WTC11 (cell line): Measurements from ENCODE around the gene GZMA. TPM values are rescaled to one million over a fixed set of nuclear protein-coding genes. Genes with fewer than 3 reads are reported as not detected.
"Not testable (repeated sequence)": the region's sequence is repeated elsewhere in the genome, so short reads cannot be mapped to it uniquely, and the experiment has no call there.

Source experiments
- ATAC-seq: fragments of 200-7000 bp; cut with Tn5 transposase; 2 replicates; pipeline ENCODE4 v1.10.0; 2021; ENCODE audit warnings: mild to moderate bottlenecking, moderate library complexity
- CTCF ChIA-PET: fragments of 300-600 bp; sonication (Branson Sonifier 250); formaldehyde crosslinking; loops from one replicate; lab custom pipeline; 2021; ENCODE audit warnings: antibody characterized with exemption; lab: Charles Lee
- POLR2A ChIA-PET: fragments of 350-600 bp; sonication (Branson Sonifier 250); formaldehyde crosslinking; loops from one replicate; lab custom pipeline; 2021; ENCODE audit warnings: antibody characterized with exemption; lab: Charles Lee
- DNase-seq: peaks from one replicate; pipeline ENCODE4 v3.0.0; 2021; ENCODE audit warnings: low spot score
- H3K27ac Mint-ChIP-seq: 2 replicates; pipeline ENCODE4 v1.8.0; 2021; ENCODE audit warnings: mixed read lengths
- H3K27me3 Mint-ChIP-seq: 2 replicates; pipeline ENCODE4 v1.8.0; 2021; ENCODE audit warnings: low read depth, mild to moderate bottlenecking, moderate library complexity, mixed read lengths
- H3K36me3 Mint-ChIP-seq: 2 replicates; pipeline ENCODE4 v1.8.0; 2021; ENCODE audit warnings: mixed read lengths
- H3K4me1 Mint-ChIP-seq: 2 replicates; pipeline ENCODE4 v1.8.0; 2022; ENCODE audit warnings: mixed read lengths
- H3K4me3 Mint-ChIP-seq: 2 replicates; pipeline ENCODE4 v1.8.0; 2021; ENCODE audit warnings: mild to moderate bottlenecking, moderate library complexity, mixed read lengths
- H3K9me3 Mint-ChIP-seq: 2 replicates; pipeline ENCODE4 v1.8.0; 2021; ENCODE audit warnings: mixed read lengths
- ARID4B ChIP-seq: sonication (generic); formaldehyde crosslinking; IDR thresholded peaks from 2 replicates; pipeline ENCODE4 v1.8.0; 2023; ENCODE audit warnings: missing genetic modification reagents, mild to moderate bottlenecking, borderline replicate concordance
- ATF3 ChIP-seq: sonication (generic); formaldehyde crosslinking; conservative IDR thresholded peaks from 2 replicates; pipeline ENCODE4 v1.8.1; 2022; ENCODE audit warnings: mild to moderate bottlenecking, missing genetic modification reagents
- FOXJ3 ChIP-seq: sonication (generic); formaldehyde crosslinking; IDR thresholded peaks from 2 replicates; pipeline ENCODE4 v1.9.0; 2021; ENCODE audit warnings: missing genetic modification reagents, mild to moderate bottlenecking, borderline replicate concordance
- FOXP4 ChIP-seq: sonication (generic); formaldehyde crosslinking; IDR thresholded peaks from 2 replicates; pipeline ENCODE4 v1.8.0; 2022; ENCODE audit warnings: mild to moderate bottlenecking, missing genetic modification reagents
- NFE2L1 ChIP-seq: sonication (generic); formaldehyde crosslinking; IDR thresholded peaks from 2 replicates; pipeline ENCODE4 v1.8.1; 2023; ENCODE audit warnings: missing genetic modification reagents
- NFYB ChIP-seq: sonication (generic); formaldehyde crosslinking; conservative IDR thresholded peaks from 2 replicates; pipeline ENCODE4 v1.8.0; 2022; ENCODE audit warnings: low read depth, missing genetic modification reagents
- OVOL2 ChIP-seq: fragments of 250-450 bp; sonication (Bioruptor Pico); IDR thresholded peaks from 2 replicates; pipeline ENCODE4 v1.9.0; 2021; ENCODE audit warnings: mild to moderate bottlenecking, borderline replicate concordance
- PREB ChIP-seq: sonication (generic); formaldehyde crosslinking; IDR thresholded peaks from 2 replicates; pipeline ENCODE4 v1.8.1; 2022; ENCODE audit warnings: mild to moderate bottlenecking, missing genetic modification reagents, moderate library complexity, borderline replicate concordance
- RELA ChIP-seq: sonication (generic); formaldehyde crosslinking; IDR thresholded peaks from 2 replicates; pipeline ENCODE4 v1.8.1; 2022; ENCODE audit warnings: missing genetic modification reagents, mild to moderate bottlenecking, borderline replicate concordance
- STAT6 ChIP-seq: sonication (generic); formaldehyde crosslinking; conservative IDR thresholded peaks from 2 replicates; pipeline ENCODE4 v1.8.1; 2023; ENCODE audit warnings: mild to moderate bottlenecking, low read depth, missing genetic modification reagents, moderate library complexity
- USF1 ChIP-seq: sonication (generic); formaldehyde crosslinking; IDR thresholded peaks from 2 replicates; pipeline ENCODE4 v1.8.0; 2022; ENCODE audit warnings: mild to moderate bottlenecking, missing genetic modification reagents
- USF2 ChIP-seq: sonication (generic); formaldehyde crosslinking; IDR thresholded peaks from 2 replicates; pipeline ENCODE4 v1.8.1; 2023; ENCODE audit warnings: mild to moderate bottlenecking, missing genetic modification reagents, moderate library complexity
- ZBTB43 ChIP-seq: sonication (generic); formaldehyde crosslinking; IDR thresholded peaks from 2 replicates; pipeline ENCODE4 v1.8.1; 2023; ENCODE audit warnings: mild to moderate bottlenecking, missing genetic modification reagents
- ZNF219 ChIP-seq: sonication (generic); formaldehyde crosslinking; IDR thresholded peaks from 2 replicates; pipeline ENCODE4 v1.8.0; 2023; ENCODE audit warnings: missing genetic modification reagents, mild to moderate bottlenecking, borderline replicate concordance
- total RNA-seq: library from RNA; stranded (reverse); gene quantifications from 3 replicates; pipeline ENCODE4 v1.2.3, GENCODE V29; 2021

The GZMA gene
- total RNA-seq, 1 experiment from 2014 or later, result not detected

GRCh38 chr5:55096861-55097260, 5.6 kb upstream of the GZMA start:
- H3K4me3 Mint-ChIP-seq, result no peak overlapping the region
- no peaks in the 10 kb centered on the region; the same call in none of the 2 replicates for H3K27me3 Mint-ChIP-seq
- ATAC-seq, result no peak

GRCh38 chr5:55101148-55101547, 1.3 kb upstream of the GZMA start:
- H3K4me3 Mint-ChIP-seq, H3K36me3 Mint-ChIP-seq, CTCF ChIA-PET, ATAC-seq, H3K27ac Mint-ChIP-seq, H3K27me3 Mint-ChIP-seq, H3K4me1 Mint-ChIP-seq, DNase-seq, POLR2A ChIA-PET: not testable (repeated sequence)
- peaks cover 23% of the 10 kb centered on the region for H3K9me3 Mint-ChIP-seq

More at GRCh38 chr5:55096861-55097260, 5.6 kb upstream of the GZMA start:
- no peak for TF ChIP-seq USF1
- no peak for TF ChIP-seq RELA (CRISPR knock-in tag)
- no peak for TF ChIP-seq NFYB
- no peak for TF ChIP-seq ATF3
- no peak for TF ChIP-seq USF2 (CRISPR knock-in tag)
- TF ChIP-seq STAT6 (CRISPR knock-in tag), result no peak
- no peak for TF ChIP-seq ARID4B (CRISPR knock-in tag)
- no peak for TF ChIP-seq FOXJ3
- no peak for TF ChIP-seq PREB (CRISPR knock-in tag)
- Mint-ChIP-seq H3K36me3 (peaks cover 5% of the 10 kb centered on the region; the same call in 1 of the 2 replicates), H3K4me1 (no peaks in the 10 kb centered on the region), H3K27ac (no peak overlapping the region), H3K9me3 (peaks cover 26% of the 10 kb centered on the region)
- CTCF ChIA-PET, result interaction anchor here (1.4 kb wide), 1 partner anchor 60 kb away, joined by 4 read pairs; no protein-coding TSS in a partner anchor
- no peak for DNase-seq
- POLR2A ChIA-PET, result interaction anchor here (0.5 kb wide), 1 partner anchor 714 kb away, joined by 3 read pairs; no protein-coding TSS in a partner anchor

- DNase-seq (no peak), ATAC-seq (no peak)
- Mint-ChIP-seq H3K27me3 (no peaks in the 10 kb centered on the region; the same call in none of the 2 replicates), H3K4me1 (peaks cover 4% of the 10 kb centered on the region), H3K27ac (no peak overlapping the region), H3K36me3 (peaks cover 5% of the 10 kb centered on the region; the same call in 1 of the 2 replicates), H3K4me3 (no peak overlapping the region), H3K9me3 (peaks cover 20% of the 10 kb centered on the region)
- ChIA-PET POLR2A (no interaction called here), CTCF (no interaction called here)
- TF ChIP-seq NFE2L1 (CRISPR knock-in tag) (no peak), FOXP4 (CRISPR knock-in tag) (no peak), ZNF219 (no peak), ZBTB43 (no peak), PREB (CRISPR knock-in tag) (no peak), OVOL2 (CRISPR knock-in tag) (no peak)
Observed at GRCh38 chr5:55101556-55102276, 730 bp upstream of the GZMA start.
